Ishikawa (cell line): ENCODE data around the gene DPYSL4.

Source experiments
- CEBPB ChIP-seq: IDR thresholded peaks from 2 replicates; pipeline ENCODE4 v1.6.1; 2012
- CREB1 ChIP-seq: IDR thresholded peaks from 2 replicates; pipeline ENCODE4 v1.6.1; 2012; ENCODE audit warnings: low read depth
- EGR1 ChIP-seq: IDR thresholded peaks from 2 replicates; pipeline ENCODE4 v1.6.1; 2012
- EP300 ChIP-seq: IDR thresholded peaks from 2 replicates; pipeline ENCODE4 v1.6.1; 2012; ENCODE audit warnings: borderline replicate concordance
- FOXM1 ChIP-seq: IDR thresholded peaks from 2 replicates; pipeline ENCODE4 v1.6.1; 2012; ENCODE audit warnings: low read depth, borderline replicate concordance
- MAX ChIP-seq: IDR thresholded peaks from 2 replicates; pipeline ENCODE4 v1.6.1; 2012
- NFIC ChIP-seq: IDR thresholded peaks from 2 replicates; pipeline ENCODE4 v1.6.1; 2012
- RAD21 ChIP-seq: IDR thresholded peaks from 2 replicates; pipeline ENCODE4 v1.6.1; 2012; ENCODE audit warnings: low read depth
- REST ChIP-seq: IDR thresholded peaks from 2 replicates; pipeline ENCODE4 v1.6.1; 2012; ENCODE audit warnings: low read depth, mild to moderate bottlenecking
- TAF1 ChIP-seq: IDR thresholded peaks from 2 replicates; pipeline ENCODE4 v1.6.1; 2012; ENCODE audit warnings: low read depth, mild to moderate bottlenecking
- TCF12 ChIP-seq: IDR thresholded peaks from 2 replicates; pipeline ENCODE4 v1.6.1; 2012; ENCODE audit warnings: low read depth
- TEAD4 ChIP-seq: IDR thresholded peaks from 2 replicates; pipeline ENCODE4 v1.6.1; 2012
- USF1 ChIP-seq: IDR thresholded peaks from 2 replicates; pipeline ENCODE4 v1.6.1; 2012
- YY1 ChIP-seq: IDR thresholded peaks from 2 replicates; pipeline ENCODE4 v1.6.1; 2012; ENCODE audit warnings: low read depth
- ZBTB7A ChIP-seq: IDR thresholded peaks from 2 replicates; pipeline ENCODE4 v1.6.1; 2012; ENCODE audit warnings: low read depth

DPYSL4 gene

DNA sequence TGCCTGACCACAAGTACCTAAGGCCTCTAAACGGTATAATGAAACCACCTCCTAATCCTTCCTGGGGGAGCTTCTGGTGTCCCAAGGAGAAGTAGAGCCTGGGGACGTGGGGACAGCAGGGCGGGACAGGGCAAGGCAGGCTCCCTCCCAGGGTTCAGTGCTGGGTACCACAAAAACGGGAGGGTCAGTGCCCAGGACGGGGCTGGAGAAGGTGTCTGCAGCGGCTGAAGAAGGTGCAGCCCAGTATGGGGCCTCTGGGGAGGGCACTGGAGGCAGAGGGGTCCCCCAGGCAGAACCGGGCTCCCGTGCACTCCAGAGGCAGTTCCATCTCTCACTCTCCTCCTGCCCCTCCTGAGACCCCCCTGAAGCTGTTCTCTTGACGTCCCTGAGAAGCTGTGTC, 46.2 kb downstream of the DPYSL4 start:
- TF ChIP-seq EP300 (no peak), FOXM1 (no peak), CEBPB (no peak), USF1 (no peak), RAD21 (no peak), REST (no peak), YY1 (no peak), NFIC (no peak), TAF1 (no peak), TEAD4 (no peak), ZBTB7A (no peak), MAX (no peak), EGR1 (no peak), TCF12 (no peak)

DNA sequence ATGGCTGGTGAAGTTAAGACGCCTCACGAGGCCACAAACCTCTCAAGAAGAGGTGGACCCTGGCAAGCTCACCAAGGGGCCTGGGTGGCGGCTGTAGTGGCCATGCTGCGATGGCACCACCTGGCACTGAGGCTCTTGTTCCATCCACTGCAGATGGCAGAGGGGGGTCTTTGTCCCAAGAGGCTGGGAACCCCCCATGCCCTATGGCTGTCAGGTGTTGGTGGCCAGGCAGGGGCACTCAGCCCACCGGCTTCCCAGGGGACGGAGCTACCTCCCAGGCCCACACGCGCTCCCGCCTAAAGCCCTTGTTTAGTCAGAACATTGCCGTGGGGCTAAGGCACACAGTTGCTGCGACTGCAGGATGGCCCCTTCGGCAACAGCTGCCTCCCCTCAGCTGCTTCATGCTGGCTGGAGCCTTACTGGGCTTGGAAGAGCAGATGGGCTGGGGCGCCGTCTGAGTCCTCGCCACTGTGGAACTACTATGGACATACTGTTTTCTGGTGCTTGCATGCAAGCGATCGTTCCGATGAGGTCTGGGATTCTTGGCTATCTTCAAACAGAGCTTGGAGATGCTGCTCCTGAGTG, 46.8 kb downstream of the DPYSL4 start:
- no peak for TF ChIP-seq YY1
- TF ChIP-seq TCF12: no peak
- TF ChIP-seq ZBTB7A: no peak
- no peak for TF ChIP-seq MAX
- TF ChIP-seq USF1: no peak
- no peak for TF ChIP-seq REST
- no peak for TF ChIP-seq NFIC
- no peak for TF ChIP-seq CEBPB
- TF ChIP-seq RAD21: no peak
- no peak for TF ChIP-seq CREB1
- TF ChIP-seq TAF1: no peak
- TF ChIP-seq FOXM1: no peak
- TF ChIP-seq TEAD4: no peak

- TF ChIP-seq EP300: no peak
Observed at GRCh38 chr10:132234860-132235259, 48.1 kb downstream of the DPYSL4 start.

- TF ChIP-seq NFIC: no peak
- TF ChIP-seq FOXM1: no peak
- no peak for TF ChIP-seq TAF1
- no peak for TF ChIP-seq REST
- no peak for TF ChIP-seq TCF12
- TF ChIP-seq YY1: no peak
- TF ChIP-seq EP300: no peak
- no peak for TF ChIP-seq CEBPB
- no peak for TF ChIP-seq ZBTB7A
- TF ChIP-seq EGR1: no peak
- TF ChIP-seq RAD21: no peak
- TF ChIP-seq MAX: no peak
- no peak for TF ChIP-seq USF1
- TF ChIP-seq TEAD4: no peak
- TF ChIP-seq CREB1: no peak
Observed at GRCh38 chr10:132236161-132236560, 49.4 kb downstream of the DPYSL4 start.
